ENCODE data around the gene JUND.

Gene JUND

GRCh38 chr19:18286973-18287635 is 5.7 kb upstream of the JUND start:
- intact Hi-C loops (cut with DNase I; ENCODE audit: low total_unique reads) = no loop called here
- H3K4me3 ChIP-seq = no peak overlapping the region
- H3K27me3 ChIP-seq = no peaks in the 10 kb centered on the region
- no peaks in the 10 kb centered on the region for H3K9me3 ChIP-seq
- DNase-seq = no peak
- H3K36me3 ChIP-seq = no peaks in the 10 kb centered on the region
- peaks cover 0 to 55% (median 37%) of the 10 kb centered on the region in 4 donors for H3K4me1 ChIP-seq
- TF ChIP-seq, protein P1, sequence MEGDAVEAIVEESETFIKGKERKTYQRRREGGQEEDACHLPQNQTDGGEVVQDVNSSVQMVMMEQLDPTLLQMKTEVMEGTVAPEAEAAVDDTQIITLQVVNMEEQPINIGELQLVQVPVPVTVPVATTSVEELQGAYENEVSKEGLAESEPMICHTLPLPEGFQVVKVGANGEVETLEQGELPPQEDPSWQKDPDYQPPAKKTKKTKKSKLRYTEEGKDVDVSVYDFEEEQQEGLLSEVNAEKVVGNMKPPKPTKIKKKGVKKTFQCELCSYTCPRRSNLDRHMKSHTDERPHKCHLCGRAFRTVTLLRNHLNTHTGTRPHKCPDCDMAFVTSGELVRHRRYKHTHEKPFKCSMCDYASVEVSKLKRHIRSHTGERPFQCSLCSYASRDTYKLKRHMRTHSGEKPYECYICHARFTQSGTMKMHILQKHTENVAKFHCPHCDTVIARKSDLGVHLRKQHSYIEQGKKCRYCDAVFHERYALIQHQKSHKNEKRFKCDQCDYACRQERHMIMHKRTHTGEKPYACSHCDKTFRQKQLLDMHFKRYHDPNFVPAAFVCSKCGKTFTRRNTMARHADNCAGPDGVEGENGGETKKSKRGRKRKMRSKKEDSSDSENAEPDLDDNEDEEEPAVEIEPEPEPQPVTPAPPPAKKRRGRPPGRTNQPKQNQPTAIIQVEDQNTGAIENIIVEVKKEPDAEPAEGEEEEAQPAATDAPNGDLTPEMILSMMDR (IDR thresholded peaks at IDR 0.05) = no peak
- H3K27ac ChIP-seq = peak overlapping the region; percentile 60 to 95

DNA sequence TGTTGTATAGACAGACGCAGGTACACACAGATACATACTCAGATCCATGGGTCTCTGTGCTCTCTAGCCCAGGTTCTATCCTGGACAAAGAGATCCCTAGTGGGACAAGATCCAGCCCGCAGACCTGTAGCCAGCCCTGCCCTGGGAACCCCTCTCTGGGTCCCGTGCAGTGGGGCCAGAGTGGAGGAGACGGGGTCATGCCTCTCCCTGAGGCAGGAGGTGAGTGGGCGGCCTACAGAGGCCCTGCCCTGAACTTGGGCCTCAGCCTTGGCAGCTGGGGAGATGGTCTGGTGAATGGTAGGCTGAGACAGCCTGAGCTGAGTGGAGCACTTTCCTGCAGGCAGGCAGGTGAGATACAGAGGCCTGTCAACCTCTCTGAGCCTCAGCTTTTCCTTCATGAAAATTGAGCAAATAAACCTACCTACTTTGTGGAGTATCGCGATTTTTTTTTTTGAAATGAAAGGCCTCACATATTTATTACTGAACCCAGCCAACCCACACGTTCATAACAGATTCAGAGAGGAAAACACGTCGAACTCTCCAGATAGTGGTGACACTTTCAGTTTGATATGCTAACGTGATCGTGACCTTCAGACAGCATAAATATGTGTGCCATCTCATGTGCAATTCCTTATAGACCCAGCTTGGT is 3.4 kb upstream of the JUND start:
- TF ChIP-seq, protein P1 (IDR thresholded peaks at IDR 0.05) = no peak
- intact Hi-C loops (cut with DNase I; ENCODE audit: low total_unique reads) = no loop called here
- H3K27ac ChIP-seq = peak overlapping the region; percentile 38 to 95
- H3K4me1 ChIP-seq = peaks cover 0 to 40% (median 21%) of the 10 kb centered on the region in 4 donors
- DNase-seq = no peak
- no peak overlapping the region for H3K4me3 ChIP-seq
- H3K27me3 ChIP-seq = no peaks in the 10 kb centered on the region
- no peaks in the 10 kb centered on the region for H3K9me3 ChIP-seq
- H3K36me3 ChIP-seq = no peaks in the 10 kb centered on the region

DNA sequence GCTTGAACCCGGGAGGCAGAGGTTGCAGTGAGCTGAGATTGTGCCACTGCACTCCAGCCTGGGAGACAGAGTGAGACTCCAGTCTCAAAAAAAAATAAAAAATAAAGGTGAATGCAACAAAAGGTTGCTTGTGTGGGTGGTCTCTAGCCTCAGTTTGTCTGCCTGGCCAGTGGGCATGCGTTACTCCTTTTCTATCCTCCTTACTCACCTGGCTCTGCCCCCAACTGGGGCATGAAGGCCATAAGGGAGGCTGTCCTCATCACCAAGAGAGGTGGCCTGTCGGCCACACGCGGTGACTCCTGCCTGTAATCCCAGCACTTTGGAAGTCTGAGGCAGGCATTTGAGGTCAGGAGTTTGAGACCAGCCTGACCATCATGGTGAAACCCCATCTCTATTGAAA is 1.9 kb upstream of the JUND start:
- H3K9me3 ChIP-seq = no peaks in the 10 kb centered on the region
- H3K4me1 ChIP-seq = peaks cover 0 to 45% (median 26%) of the 10 kb centered on the region in 4 donors
- no peak overlapping the region for H3K4me3 ChIP-seq
- H3K27ac ChIP-seq = peak overlapping the region; percentile 95 to 98
- TF ChIP-seq, protein P1 (IDR thresholded peaks at IDR 0.05) = no peak
- intact Hi-C loops (cut with DNase I; ENCODE audit: low total_unique reads) = no loop called here
- no peak for DNase-seq
- H3K36me3 ChIP-seq = peaks cover 8 to 10% (median 8%) of the 10 kb centered on the region in 3 donors
- H3K27me3 ChIP-seq = no peaks in the 10 kb centered on the region

DNA sequence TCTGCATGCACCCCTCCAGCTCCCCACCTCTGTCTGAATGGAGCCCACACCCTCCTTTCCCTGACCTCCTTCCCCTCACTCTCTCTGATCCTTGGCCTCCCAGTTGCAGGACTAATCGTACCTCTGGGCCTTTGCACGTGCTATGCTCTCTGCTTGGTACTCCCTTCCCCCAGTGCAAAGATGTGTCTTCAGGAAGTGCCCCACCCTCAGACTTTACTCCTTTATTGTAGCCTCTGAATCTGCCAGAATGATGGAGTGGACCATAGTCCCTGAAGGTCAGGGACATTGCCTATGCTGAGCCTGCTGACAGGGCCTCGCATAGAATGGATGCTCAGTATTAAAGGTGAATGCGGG is 1.3 kb upstream of the JUND start:
- H3K36me3 ChIP-seq = peaks cover 13 to 14% (median 14%) of the 10 kb centered on the region in 3 donors
- no peak for DNase-seq
- TF ChIP-seq, protein P1 (IDR thresholded peaks at IDR 0.05) = no peak
- H3K4me3 ChIP-seq = peak overlapping the region; percentile 52 to 64
- H3K27me3 ChIP-seq = no peaks in the 10 kb centered on the region
- peaks cover 0 to 51% (median 31%) of the 10 kb centered on the region in 4 donors for H3K4me1 ChIP-seq
- intact Hi-C loops (cut with DNase I; ENCODE audit: low total_unique reads) = no loop called here
- no peaks in the 10 kb centered on the region for H3K9me3 ChIP-seq
- peak overlapping the region; percentile 95 to 98 for H3K27ac ChIP-seq

GRCh38 chr19:18282021-18282787 is 782 bp upstream of the JUND start:
- H3K9me3 ChIP-seq = no peaks in the 10 kb centered on the region
- H3K36me3 ChIP-seq = peaks cover 16 to 19% (median 16%) of the 10 kb centered on the region in 3 donors
- TF ChIP-seq, protein P1 (IDR thresholded peaks at IDR 0.05) = peak in 1 of 2 experiments; percentile 30
- DNase-seq = peak in 1 of 2 donors; percentile 85
- peak overlapping the region; percentile 52 to 64 for H3K4me3 ChIP-seq
- peak overlapping the region; percentile 95 to 98 for H3K27ac ChIP-seq
- H3K4me1 ChIP-seq = peaks cover 0 to 56% (median 32%) of the 10 kb centered on the region in 4 donors
- intact Hi-C loops (cut with DNase I; ENCODE audit: low total_unique reads) = no loop called here
- H3K27me3 ChIP-seq = no peaks in the 10 kb centered on the region

Measured in tibial artery (tissue), 4 donors.